Left kidney (tissue), 2 donors: ENCODE measurements around the gene PRKCA. TPM values are rescaled to one million over a fixed set of nuclear protein-coding genes. Genes with fewer than 3 reads are reported as not detected.
"Not testable (repeated sequence)": the region's sequence is repeated elsewhere in the genome, so short reads cannot be mapped to it uniquely, and the experiment has no call there.

Experiments used
- DNase-seq: peaks from one replicate; pipeline ENCODE4 v3.0.0-alpha.2; 2013
- polyA plus RNA-seq: library from polyadenylated mRNA; unstranded; fragments of 120-200 nt; gene quantifications from one replicate; pipeline ENCODE4 v1.2.1, GENCODE V29; 2013; ENCODE audit not compliant: insufficient read length

The PRKCA gene
- polyA plus RNA-seq, 1 donor, result 26.9 TPM

GRCh38 chr17:66624630-66625029, 322.2 kb downstream of the PRKCA start:
- DNase-seq, result not testable (repeated sequence)

- peak; percentile 33 for DNase-seq
These were observed 322.9 kb downstream of the PRKCA start for GRCh38 chr17:66625311-66625767.

DNA sequence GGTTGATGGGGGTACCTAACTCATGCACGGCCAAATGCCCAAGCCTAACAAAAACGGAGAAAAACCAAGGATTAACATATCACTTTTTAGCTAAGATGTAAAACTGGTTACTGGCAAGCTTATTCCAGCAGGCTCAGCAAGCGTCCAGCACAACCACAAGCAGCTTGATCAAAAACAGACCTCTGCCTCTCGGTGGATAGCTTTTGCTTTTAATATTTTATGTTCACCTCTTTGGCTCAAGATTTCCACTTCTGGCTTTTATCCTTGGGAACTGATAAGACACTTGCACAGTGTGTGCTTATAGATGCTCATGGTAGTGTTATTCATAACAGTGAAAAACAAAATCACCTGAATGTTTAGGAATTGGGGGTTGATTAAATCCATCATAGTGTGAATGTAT, 325.6 kb downstream of the PRKCA start:
- no peak for DNase-seq

GRCh38 chr17:66629762-66630161, 327.3 kb downstream of the PRKCA start:
- no peak for DNase-seq

- no peak for DNase-seq
These were observed 328.0 kb downstream of the PRKCA start for GRCh38 chr17:66630379-66630778.

- no peak for DNase-seq
These were observed 328.5 kb downstream of the PRKCA start for GRCh38 chr17:66630828-66631472.

DNA sequence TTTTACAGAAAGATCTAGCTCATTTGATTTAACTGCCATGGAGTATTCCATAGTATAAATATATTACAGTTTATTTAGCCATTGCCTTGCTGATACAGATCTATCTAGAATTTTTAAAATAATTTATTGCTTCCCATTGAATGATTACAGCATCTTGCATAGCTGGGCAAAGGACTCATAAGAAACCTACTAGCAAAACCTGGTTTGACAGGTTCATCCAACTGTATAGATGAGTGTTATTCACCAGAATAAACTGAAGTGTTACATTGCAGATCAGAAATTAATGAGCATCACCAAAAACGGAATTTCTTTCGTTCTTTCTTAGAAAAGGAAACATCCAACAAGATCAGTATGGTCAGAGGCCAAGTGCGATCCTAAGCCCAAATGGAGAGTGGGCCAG, 330.3 kb downstream of the PRKCA start:
- DNase-seq, result no peak

- DNase-seq, result no peak
These were observed 331.0 kb downstream of the PRKCA start for GRCh38 chr17:66633317-66633965.

GRCh38 chr17:66634193-66634592, 331.8 kb downstream of the PRKCA start:
- DNase-seq, result no peak

DNA sequence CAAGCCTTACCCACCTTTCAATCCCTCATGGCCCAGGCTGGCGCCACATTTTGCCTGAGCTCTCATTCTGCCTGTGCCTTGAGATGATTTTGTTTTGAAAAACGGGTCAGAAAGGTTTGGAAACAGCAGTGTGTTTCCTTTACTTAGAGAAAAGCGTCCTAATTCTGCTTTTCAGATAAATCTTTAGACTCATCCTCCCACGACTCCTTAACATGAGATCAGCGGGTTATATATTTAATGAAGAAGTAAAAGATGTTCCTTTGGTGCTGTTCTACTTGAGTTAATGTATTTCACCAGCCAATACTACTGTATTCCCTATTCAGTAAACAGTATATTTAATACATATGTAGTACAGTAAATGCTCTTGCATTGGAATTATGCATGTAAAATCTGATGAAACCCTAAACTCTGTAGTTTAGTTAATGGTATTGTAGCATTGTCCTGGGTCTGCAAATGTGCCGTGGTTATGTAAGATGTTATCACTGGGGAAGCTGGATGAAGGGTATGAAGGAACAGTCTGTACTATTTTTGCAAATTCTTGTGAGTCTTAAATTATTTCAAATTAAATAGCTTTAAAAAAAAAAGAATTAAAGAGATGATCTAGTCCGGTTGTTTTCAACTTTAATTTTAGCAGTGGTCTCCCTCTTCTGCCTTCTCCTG, 333.1 kb downstream of the PRKCA start:
- DNase-seq, result no peak

DNA sequence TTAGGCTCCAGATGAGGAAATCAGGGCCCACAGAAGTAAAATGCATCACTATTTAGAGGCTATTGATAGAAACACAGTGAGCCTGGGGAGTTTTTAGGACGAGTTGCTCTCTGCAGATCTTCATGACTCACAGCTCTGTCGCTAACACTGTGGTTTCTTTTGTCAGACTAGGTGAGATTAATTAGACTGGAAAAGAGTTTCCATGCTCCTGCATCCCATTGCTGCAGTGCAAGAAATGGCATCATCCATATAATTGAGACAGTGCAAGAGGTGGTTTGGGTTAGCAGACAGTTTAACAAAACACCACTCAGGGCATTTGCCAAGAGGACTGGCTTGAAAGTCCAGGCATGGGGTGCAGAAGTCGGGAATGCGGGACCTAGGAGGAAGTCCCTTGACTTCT, 333.7 kb downstream of the PRKCA start:
- DNase-seq, result no peak

GRCh38 chr17:66637491-66637890, 335.1 kb downstream of the PRKCA start:
- no peak for DNase-seq

DNA sequence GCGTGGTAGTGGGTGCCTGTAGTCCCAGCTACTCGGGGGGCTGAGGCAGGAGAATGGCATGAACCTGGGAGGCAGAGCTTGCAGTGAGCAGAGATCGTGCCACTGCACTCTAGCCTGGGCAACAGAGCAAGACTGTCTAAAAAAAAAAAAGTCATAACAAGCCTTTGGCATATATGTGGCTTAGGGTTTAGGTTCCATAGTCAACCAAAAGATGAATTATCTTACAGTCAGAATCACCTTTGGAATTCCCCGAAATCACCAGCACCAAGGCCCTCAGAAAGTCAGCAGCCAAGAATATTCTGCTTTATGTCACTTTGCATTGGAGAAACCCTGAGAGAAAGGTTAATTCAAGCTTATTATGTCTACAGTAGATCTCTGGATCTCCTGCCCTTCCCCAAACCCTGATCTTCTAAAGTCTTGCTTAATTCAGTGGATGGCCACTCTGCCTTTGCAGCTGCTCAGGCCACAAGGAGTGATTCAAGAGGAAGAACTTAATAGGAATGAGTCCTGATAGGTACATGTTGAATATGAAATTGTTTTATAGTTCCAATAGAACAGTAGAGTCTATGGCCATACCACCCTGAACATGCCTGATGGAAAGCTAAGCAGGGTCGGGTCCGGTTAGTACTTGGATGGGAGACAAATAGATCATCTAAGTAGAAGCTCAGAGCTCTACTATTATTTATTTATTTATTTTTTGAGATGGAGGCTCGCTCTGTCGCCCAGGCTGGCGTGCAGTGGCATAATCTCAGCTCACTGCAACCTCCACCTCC, 336.5 kb downstream of the PRKCA start:
- DNase-seq, result no peak

- no peak for DNase-seq
These were observed 341.6 kb downstream of the PRKCA start for GRCh38 chr17:66643815-66644710.

DNA sequence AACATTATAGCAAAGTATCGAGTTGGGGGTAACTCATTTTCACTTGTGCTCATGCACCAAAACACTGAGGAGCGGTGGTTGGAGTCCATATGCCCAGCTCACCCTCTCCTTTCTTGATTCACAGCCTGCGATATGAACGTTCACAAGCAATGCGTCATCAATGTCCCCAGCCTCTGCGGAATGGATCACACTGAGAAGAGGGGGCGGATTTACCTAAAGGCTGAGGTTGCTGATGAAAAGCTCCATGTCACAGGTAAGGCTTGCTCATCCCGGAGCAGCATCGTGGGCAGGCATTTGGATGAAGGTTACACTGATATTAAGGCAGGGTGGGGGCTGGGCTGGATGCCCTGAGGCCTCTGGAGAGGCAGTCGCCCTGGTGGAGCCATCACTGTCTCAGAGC, 342.8 kb downstream of the PRKCA start:
- no peak for DNase-seq

DNA sequence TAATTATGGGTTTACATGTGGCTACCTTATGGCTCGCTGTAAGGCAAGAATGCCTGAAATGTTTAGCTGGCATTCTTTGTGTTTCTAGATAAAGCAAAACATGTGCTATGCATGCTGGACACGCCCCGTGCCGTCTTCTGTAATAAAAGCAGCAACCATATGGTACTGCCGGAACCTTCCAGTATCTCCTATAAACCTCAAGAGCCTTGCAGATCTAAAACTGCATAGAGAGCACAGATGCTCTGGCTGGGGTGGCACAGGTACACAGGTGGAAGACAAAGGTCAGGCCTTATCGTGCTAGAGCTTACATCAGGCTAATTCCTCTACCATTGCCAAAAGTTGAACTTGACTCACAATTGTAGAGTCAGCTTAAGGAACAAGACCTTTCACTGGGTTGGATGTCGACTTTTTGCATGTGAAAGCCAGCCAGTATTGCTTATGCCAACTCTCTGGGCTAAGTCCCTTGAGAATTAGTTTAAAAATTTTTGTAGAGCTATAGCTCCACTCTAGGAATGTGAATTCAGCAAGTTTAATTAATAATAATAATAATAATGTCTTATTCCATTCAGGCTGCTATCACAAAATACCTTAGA, 345.1 kb downstream of the PRKCA start:
- DNase-seq, result no peak

DNA sequence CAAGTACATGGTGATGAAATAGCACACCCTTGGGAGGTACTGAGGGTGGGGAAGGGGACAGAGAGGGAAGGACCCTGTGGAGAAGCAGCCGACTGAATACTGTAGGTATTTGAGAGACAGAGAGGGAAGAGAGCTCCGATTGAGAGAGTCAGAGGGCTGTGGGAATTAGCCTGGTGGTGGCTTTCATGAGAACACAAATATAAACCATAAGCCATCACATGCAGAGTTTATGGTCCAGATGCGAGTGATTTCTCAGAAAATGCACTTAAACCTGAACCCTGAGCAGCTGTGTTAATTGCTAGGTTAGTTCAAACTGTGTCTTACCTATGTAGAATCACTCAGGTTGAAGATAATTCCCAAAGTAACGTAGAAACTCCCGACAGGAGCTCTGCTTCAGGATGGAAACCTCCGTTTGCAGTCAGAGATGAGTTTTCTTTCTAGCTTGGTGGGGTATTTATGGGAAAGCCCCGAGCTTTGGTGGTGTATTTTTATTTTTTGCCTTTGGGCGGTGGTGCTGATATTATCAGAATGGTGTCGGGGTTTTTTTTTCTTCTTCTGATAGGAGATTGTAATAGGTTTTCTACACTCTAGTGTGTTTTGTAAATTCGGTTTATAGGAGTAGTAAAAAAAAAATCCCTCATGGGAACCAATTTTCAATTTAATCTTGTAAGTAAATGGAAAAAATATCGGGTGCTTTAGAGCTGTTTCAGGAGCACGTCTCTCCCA, 347.6 kb downstream of the PRKCA start:
- no peak for DNase-seq

DNA sequence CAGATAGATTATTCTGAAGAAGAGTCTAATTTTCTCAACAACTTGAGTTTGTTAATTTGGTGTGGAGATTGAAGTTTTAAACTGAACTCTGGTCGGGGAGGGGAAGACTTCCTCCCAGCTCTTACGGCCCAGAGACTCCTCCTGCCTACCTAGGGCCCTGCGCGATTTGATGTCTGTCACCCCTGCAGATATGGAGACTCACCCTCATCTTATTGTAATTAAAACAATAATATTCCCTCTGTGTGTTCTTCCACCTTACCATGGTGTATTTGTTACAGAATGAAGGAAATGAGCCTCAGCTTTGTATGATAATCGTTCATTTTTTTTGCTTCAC, 348.1 kb downstream of the PRKCA start:
- DNase-seq, result no peak

DNA sequence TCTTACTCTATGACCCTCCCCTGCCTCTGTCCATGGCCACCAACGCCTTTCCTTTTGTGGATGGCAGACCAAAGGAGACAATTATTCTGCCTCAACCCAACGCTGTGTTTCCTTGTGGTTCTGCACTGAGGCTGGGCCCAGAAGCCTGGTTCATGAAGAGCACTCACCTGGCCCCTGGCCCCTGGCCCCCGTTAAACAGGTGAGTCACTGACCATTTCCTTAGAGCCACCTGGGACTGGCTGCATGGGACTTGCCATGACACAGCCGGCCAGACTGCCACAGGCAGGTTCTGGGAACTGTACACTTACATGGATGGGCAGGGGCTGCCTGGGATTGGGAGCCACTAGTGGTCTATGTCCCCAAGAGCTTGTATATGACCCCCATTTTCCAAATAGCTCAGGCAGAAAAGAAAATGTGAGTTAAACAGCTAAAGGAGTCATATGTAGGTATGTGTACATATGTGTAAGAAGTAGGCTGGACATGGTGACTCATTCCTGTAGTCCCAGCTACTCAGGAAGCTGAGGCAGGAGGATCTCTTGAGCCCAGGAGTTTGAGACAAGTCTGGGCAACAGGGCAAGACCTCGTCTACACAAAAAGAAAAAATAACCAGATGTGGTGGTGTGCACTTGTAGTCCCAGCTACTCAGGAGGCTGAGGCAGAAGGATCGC, 350.6 kb downstream of the PRKCA start:
- no peak for DNase-seq

GRCh38 chr17:66654106-66654740, 351.8 kb downstream of the PRKCA start:
- DNase-seq, result no peak
